ENCODE data around the gene BMP7. TPM values are rescaled to one million over a fixed set of nuclear protein-coding genes. Genes with fewer than 3 reads are reported as not detected.

Gene BMP7
- total RNA-seq, 1 experiment from 2014 or later: 7.5 TPM

DNA sequence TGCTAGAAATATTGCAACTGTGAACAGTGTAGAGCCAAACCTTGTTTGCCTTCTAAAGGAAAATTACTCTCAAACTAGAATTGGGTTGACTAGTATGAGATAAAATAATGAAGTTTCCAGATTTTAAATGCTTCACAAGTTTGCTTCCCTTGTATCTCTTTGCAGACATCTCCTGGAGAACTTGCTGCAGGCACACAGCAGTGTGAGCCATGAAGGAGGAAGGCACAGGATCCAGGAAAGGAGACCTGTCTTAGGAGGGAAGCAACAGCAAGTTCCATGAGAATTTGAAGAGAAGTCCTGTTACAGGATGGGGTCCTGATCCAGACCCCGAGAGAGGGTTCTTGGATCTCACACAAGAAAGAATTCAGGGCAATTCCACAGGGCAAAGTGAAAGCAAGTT lies 115.9 kb downstream of the BMP7 start:
- ChIA-PET POLR2A (ENCODE audit: low non-redundant PET) (no interaction called here), CTCF (no interaction called here)
- BruUV-seq (replicated peaks): no TSS peak
- no peak for DNase-seq (ENCODE audit: low spot score)
- Histone ChIP-seq H3K4me3 (ENCODE audit: low read depth, low read length, poor library complexity, severe bottlenecking) (no peak overlapping the region), H3K9me3 (ENCODE audit: low read depth, low read length, poor library complexity, severe bottlenecking) (no peaks in the 10 kb centered on the region), H3K4me1 (ENCODE audit: insufficient read depth, low read length, poor library complexity, severe bottlenecking) (no peaks in the 10 kb centered on the region), H3K27me3 (replicated peaks; ENCODE audit: insufficient read depth, low read depth, low read length, poor library complexity) (peaks cover 36% of the 10 kb centered on the region), H3K27ac (ENCODE audit: low read depth, low read length, poor library complexity, severe bottlenecking) (no peak overlapping the region), H3K36me3 (ENCODE audit: insufficient read depth, low read length, poor library complexity, severe bottlenecking) (no peaks in the 10 kb centered on the region)
- intact Hi-C loops (cut with micrococcal nuclease; ENCODE audit: unreplicated experiment): no loop called here
- TF ChIP-seq EZH2 (IDR thresholded peaks at IDR 0.05; ENCODE audit: borderline replicate concordance, low read depth, low read length, poor library complexity, severe bottlenecking): no peak
- TF ChIP-seq, protein P1, sequence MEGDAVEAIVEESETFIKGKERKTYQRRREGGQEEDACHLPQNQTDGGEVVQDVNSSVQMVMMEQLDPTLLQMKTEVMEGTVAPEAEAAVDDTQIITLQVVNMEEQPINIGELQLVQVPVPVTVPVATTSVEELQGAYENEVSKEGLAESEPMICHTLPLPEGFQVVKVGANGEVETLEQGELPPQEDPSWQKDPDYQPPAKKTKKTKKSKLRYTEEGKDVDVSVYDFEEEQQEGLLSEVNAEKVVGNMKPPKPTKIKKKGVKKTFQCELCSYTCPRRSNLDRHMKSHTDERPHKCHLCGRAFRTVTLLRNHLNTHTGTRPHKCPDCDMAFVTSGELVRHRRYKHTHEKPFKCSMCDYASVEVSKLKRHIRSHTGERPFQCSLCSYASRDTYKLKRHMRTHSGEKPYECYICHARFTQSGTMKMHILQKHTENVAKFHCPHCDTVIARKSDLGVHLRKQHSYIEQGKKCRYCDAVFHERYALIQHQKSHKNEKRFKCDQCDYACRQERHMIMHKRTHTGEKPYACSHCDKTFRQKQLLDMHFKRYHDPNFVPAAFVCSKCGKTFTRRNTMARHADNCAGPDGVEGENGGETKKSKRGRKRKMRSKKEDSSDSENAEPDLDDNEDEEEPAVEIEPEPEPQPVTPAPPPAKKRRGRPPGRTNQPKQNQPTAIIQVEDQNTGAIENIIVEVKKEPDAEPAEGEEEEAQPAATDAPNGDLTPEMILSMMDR (conservative IDR thresholded peaks at IDR 0.05; ENCODE audit: low read depth, low read length): no peak

DNA sequence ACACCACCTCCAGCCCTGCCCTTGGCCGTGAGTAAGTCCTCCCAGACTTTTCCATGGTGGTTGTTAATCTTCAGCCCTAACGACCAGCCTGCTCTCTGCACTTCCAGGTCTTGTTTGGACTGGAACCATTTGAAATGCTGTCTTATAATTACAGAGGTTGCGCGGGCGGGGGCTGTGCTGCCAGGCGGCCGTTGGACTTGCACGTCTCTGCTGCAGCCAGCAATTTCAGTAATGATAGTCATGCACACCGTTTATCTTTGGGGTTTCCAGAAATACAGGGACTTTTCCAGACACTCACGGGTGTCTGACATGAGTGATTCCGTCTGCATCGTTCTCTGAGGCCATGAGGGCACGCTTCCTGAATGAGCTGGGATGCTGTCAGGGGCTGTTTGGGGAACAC lies 118.2 kb downstream of the BMP7 start:
- Histone ChIP-seq H3K4me3 (ENCODE audit: low read depth, low read length, poor library complexity, severe bottlenecking) (no peak overlapping the region), H3K27me3 (replicated peaks; ENCODE audit: insufficient read depth, low read depth, low read length, poor library complexity) (peaks cover 45% of the 10 kb centered on the region), H3K36me3 (ENCODE audit: insufficient read depth, low read length, poor library complexity, severe bottlenecking) (no peaks in the 10 kb centered on the region), H3K4me1 (ENCODE audit: insufficient read depth, low read length, poor library complexity, severe bottlenecking) (no peaks in the 10 kb centered on the region), H3K9me3 (ENCODE audit: low read depth, low read length, poor library complexity, severe bottlenecking) (no peaks in the 10 kb centered on the region), H3K27ac (ENCODE audit: low read depth, low read length, poor library complexity, severe bottlenecking) (no peak overlapping the region)
- ChIA-PET CTCF (no interaction called here), POLR2A (ENCODE audit: low non-redundant PET) (no interaction called here)
- BruUV-seq (replicated peaks): no TSS peak
- TF ChIP-seq EZH2 (IDR thresholded peaks at IDR 0.05; ENCODE audit: borderline replicate concordance, low read depth, low read length, poor library complexity, severe bottlenecking): no peak
- TF ChIP-seq, protein P1 (conservative IDR thresholded peaks at IDR 0.05; ENCODE audit: low read depth, low read length): no peak
- no peak for DNase-seq (ENCODE audit: low spot score)
- intact Hi-C loops (cut with micrococcal nuclease; ENCODE audit: unreplicated experiment): no loop called here

DNA sequence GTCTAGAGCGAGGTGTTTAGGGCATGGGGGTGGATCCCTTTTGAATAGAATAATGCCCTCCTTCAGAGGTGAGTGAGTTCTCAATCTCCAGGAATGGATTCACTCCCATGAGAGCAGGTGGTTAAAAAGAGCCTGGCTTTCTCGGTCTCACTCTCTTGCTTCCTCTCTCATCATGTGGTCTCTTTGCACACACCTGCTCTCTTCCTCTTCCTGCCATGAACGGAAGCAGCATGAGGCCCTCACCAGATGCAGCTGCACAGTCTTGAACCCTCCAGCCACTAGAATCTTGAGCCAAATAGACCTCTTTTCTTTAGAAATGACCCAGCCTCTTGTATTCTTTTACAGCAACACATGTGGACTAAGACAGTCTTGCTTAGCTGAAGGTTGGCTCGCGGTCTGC lies 119.3 kb downstream of the BMP7 start:
- Histone ChIP-seq H3K36me3 (ENCODE audit: insufficient read depth, low read length, poor library complexity, severe bottlenecking) (no peaks in the 10 kb centered on the region), H3K27me3 (replicated peaks; ENCODE audit: insufficient read depth, low read depth, low read length, poor library complexity) (peaks cover 45% of the 10 kb centered on the region), H3K9me3 (ENCODE audit: low read depth, low read length, poor library complexity, severe bottlenecking) (no peaks in the 10 kb centered on the region), H3K27ac (ENCODE audit: low read depth, low read length, poor library complexity, severe bottlenecking) (no peak overlapping the region), H3K4me3 (ENCODE audit: low read depth, low read length, poor library complexity, severe bottlenecking) (no peak overlapping the region), H3K4me1 (ENCODE audit: insufficient read depth, low read length, poor library complexity, severe bottlenecking) (no peaks in the 10 kb centered on the region)
- ChIA-PET CTCF (no interaction called here), POLR2A (ENCODE audit: low non-redundant PET) (no interaction called here)
- DNase-seq (ENCODE audit: low spot score): no peak
- intact Hi-C loops (cut with micrococcal nuclease; ENCODE audit: unreplicated experiment): no loop called here
- no TSS peak for BruUV-seq (replicated peaks)
- TF ChIP-seq, protein P1 (conservative IDR thresholded peaks at IDR 0.05; ENCODE audit: low read depth, low read length): no peak
- TF ChIP-seq EZH2 (IDR thresholded peaks at IDR 0.05; ENCODE audit: borderline replicate concordance, low read depth, low read length, poor library complexity, severe bottlenecking): no peak

Data from A673 (cell line).